HFFc6 (cell line): ENCODE measurements around the gene MYBPC2. TPM values are rescaled to one million over a fixed set of nuclear protein-coding genes. Genes with fewer than 3 reads are reported as not detected.
"Not testable (repeated sequence)": the region's sequence is repeated elsewhere in the genome, so short reads cannot be mapped to it uniquely, and the experiment has no call there.

ENCODE experiments used
- DNase-seq: peaks from one replicate; pipeline ENCODE4 v3.0.0-alpha.2; 2018
- H3K27ac Mint-ChIP-seq: 2 replicates; pipeline ENCODE4 v1.8.0; 2020; ENCODE audit warnings: mild to moderate bottlenecking, mixed read lengths
- H3K27me3 Mint-ChIP-seq: 2 replicates; pipeline ENCODE4 v1.8.0; 2021; ENCODE audit warnings: mild to moderate bottlenecking, moderate library complexity, mixed read lengths; ENCODE audit not compliant: insufficient read depth
- H3K36me3 Mint-ChIP-seq: 2 replicates; pipeline ENCODE4 v1.8.0; 2021; ENCODE audit warnings: low read depth, mixed read lengths
- H3K4me1 Mint-ChIP-seq: 2 replicates; pipeline ENCODE4 v1.8.0; 2020; ENCODE audit warnings: low read depth, mixed read lengths
- H3K4me3 Mint-ChIP-seq: 2 replicates; pipeline ENCODE4 v1.8.0; 2020; ENCODE audit warnings: mild to moderate bottlenecking, moderate library complexity, mixed read lengths
- H3K9me3 Mint-ChIP-seq: 2 replicates; pipeline ENCODE4 v1.8.0; 2020; ENCODE audit warnings: mild to moderate bottlenecking, mixed read lengths
- total RNA-seq, 6 experiments: library from RNA; stranded (reverse); fragmentation: NEBNext Ultra II Directional; extraction: Animal tissue kit (Norgen Biotek cat#: 25700); gene quantifications; 2 replicates in 1 of 6; 3 replicates in 5 of 6; pipeline ENCODE4 v1.2.3, GENCODE V29; 2021
- TF ChIP-seq, protein P1 (sequence below): fragments of 200-600 bp; sonication (generic); IDR thresholded peaks from 2 replicates; pipeline ENCODE4 v1.5.0; 2021; ENCODE audit warnings: antibody characterized with exemption, mild to moderate bottlenecking

Gene MYBPC2
- total RNA-seq, 6 experiments from 2014 or later: not detected

DNA sequence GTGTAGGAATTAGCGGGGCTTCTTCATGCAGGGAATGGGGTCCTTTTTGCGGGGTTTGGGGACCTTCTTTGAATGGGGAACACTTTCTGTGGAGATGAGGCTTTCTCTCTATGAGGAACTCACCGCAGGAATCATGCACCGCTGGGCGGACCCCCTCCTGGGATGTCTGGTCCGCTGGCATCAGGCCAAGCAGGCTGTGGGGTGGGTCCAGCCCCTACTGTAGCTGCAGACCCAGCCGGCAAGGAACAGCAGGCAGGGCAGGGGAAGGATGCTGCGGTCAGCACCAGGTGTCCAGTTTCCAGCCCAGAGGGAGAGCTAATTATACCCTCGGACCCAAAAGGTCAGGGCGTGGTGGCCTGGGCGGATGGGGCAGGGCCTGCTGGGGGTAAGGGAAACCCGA, 1.8 kb downstream of the MYBPC2 start:
- no peak overlapping the region for H3K4me3 Mint-ChIP-seq
- H3K4me1 Mint-ChIP-seq: peaks cover 10% of the 10 kb centered on the region
- peaks cover 37% of the 10 kb centered on the region for H3K27me3 Mint-ChIP-seq
- H3K27ac Mint-ChIP-seq: no peak overlapping the region
- H3K9me3 Mint-ChIP-seq: no peaks in the 10 kb centered on the region
- no peaks in the 10 kb centered on the region for H3K36me3 Mint-ChIP-seq
- TF ChIP-seq, protein P1, sequence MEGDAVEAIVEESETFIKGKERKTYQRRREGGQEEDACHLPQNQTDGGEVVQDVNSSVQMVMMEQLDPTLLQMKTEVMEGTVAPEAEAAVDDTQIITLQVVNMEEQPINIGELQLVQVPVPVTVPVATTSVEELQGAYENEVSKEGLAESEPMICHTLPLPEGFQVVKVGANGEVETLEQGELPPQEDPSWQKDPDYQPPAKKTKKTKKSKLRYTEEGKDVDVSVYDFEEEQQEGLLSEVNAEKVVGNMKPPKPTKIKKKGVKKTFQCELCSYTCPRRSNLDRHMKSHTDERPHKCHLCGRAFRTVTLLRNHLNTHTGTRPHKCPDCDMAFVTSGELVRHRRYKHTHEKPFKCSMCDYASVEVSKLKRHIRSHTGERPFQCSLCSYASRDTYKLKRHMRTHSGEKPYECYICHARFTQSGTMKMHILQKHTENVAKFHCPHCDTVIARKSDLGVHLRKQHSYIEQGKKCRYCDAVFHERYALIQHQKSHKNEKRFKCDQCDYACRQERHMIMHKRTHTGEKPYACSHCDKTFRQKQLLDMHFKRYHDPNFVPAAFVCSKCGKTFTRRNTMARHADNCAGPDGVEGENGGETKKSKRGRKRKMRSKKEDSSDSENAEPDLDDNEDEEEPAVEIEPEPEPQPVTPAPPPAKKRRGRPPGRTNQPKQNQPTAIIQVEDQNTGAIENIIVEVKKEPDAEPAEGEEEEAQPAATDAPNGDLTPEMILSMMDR: no peak
- no peak for DNase-seq

DNA sequence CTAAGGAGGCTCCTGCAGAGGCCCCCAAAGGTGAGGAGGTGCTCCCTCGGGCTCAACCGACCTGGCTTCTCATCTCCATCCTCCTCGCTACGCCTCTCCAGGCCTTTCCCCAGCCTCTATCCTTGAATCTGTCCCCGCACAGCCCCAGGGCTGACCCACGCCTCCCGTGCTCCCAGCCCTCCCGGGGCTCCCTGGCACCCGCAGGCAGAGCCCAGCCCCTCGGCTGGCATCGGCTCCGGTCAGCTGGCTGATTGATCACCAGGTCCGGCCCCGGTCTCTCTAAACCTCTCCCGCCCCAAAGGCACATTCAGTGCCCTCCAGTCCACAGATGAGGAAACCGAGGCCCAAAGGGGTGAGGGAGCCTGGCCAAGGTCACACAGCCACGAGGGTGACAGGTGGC, 2.5 kb downstream of the MYBPC2 start:
- TF ChIP-seq, protein P1: no peak
- Mint-ChIP-seq H3K4me3 (no peak overlapping the region), H3K36me3 (no peaks in the 10 kb centered on the region), H3K27me3 (peaks cover 36% of the 10 kb centered on the region), H3K4me1 (peaks cover 10% of the 10 kb centered on the region), H3K27ac (no peak overlapping the region), H3K9me3 (no peaks in the 10 kb centered on the region)
- no peak for DNase-seq

DNA sequence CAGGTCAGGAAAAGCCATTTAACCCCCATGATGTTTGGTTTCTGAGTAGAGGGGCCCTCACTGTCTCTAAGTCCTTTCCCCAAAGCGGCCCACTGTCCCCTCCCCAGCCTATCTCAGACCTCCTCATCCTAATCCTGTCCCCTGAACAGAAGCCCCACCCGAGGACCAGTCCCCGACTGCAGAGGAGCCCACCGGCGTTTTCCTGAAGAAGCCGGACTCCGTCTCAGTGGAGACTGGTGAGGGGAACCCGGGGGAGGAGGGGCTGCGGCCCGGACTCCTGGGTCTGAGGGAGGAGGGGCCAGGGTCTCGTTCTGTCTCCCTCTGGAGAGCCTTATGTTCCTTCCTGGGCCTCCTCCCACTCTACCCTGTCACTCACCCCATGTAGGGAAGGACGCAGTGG, 2.9 kb downstream of the MYBPC2 start:
- Mint-ChIP-seq H3K27ac (no peak overlapping the region), H3K4me3 (no peak overlapping the region), H3K27me3 (peaks cover 39% of the 10 kb centered on the region), H3K9me3 (no peaks in the 10 kb centered on the region), H3K4me1 (peaks cover 10% of the 10 kb centered on the region), H3K36me3 (no peaks in the 10 kb centered on the region)
- DNase-seq: no peak
- TF ChIP-seq, protein P1: no peak

DNA sequence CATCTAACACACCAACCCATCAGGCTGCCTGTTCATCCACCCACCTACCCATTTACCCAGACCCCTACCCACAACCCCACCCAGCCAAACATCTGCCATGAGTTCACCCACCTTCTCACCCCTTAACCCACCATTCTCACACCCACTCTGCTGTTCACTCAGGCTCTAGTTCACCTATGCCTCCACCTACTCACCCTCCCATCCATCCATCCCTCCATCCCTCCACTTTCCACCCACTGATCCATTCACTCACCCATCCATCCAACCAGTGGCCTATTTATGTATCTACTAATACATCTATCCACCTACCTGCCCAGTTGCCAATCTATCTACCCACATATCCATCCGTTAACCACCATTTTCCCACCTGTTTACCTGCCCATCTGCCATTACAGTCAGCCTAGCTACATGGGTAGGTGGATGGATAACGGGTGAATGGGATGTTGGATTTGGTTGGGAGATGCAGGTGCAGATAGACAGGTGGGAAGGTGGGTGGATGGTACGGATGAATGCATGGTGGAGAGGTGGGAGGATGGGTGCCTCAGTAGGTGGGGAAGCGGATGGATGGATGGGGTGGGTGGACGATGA, 5.3 kb downstream of the MYBPC2 start:
- Mint-ChIP-seq H3K4me3 (no peak overlapping the region), H3K36me3 (no peaks in the 10 kb centered on the region), H3K27me3 (peaks cover 37% of the 10 kb centered on the region), H3K4me1 (no peaks in the 10 kb centered on the region), H3K27ac (no peak overlapping the region), H3K9me3 (no peaks in the 10 kb centered on the region)
- no peak for DNase-seq
- TF ChIP-seq, protein P1: no peak

DNA sequence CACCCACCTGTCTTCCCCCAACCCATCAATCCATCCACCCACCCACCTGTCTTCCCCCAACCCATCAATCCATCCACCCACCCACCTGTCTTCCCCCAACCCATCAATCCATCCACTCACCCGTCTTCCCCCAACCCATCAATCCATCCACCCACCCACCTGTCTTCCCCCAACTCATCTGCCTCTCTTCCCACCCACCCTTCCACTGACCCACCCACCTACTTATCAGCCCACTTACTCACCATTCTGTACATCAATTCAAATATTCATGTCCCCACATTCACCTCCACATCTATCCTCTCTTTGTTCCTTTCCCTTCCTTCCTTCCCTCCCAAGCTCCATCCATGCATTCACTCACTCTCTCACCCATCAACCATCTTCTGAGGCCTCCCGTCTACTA, 6.4 kb downstream of the MYBPC2 start:
- H3K4me3 Mint-ChIP-seq, H3K36me3 Mint-ChIP-seq, H3K4me1 Mint-ChIP-seq, H3K9me3 Mint-ChIP-seq, H3K27ac Mint-ChIP-seq, DNase-seq: not testable (repeated sequence)
- H3K27me3 Mint-ChIP-seq: peaks cover 27% of the 10 kb centered on the region

DNA sequence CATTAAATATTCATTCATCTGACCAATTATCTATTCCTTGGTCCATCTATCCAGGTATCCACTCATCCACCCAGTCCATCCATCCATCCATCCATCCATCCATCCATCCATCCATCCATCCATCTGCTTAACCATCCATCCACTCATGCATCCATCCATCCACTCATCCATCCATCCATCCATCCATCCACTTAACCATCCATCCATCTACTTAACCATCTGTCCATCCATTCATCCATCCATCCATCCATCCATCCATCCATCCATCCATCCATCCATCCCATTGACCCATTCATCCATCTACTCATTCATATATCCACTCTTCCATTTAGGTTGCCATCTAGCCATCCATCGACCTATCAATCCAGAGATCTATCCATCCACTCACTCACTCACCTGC, 11.4 kb downstream of the MYBPC2 start:
- Mint-ChIP-seq H3K36me3 (no peaks in the 10 kb centered on the region), H3K4me3 (no peak overlapping the region), H3K27ac (no peak overlapping the region), H3K9me3 (peaks cover 4% of the 10 kb centered on the region), H3K4me1 (no peaks in the 10 kb centered on the region), H3K27me3 (peaks cover 17% of the 10 kb centered on the region)
- TF ChIP-seq, protein P1: no peak
- DNase-seq: no peak
